ENCODE measurements around the gene PUDP. TPM values are rescaled to one million over a fixed set of nuclear protein-coding genes. Genes with fewer than 3 reads are reported as not detected.
"Not testable (repeated sequence)": the region's sequence is repeated elsewhere in the genome, so short reads cannot be mapped to it uniquely, and the experiment has no call there.

PUDP gene
- total RNA-seq, 4 donors from 2014 or later: 7.2 to 31.2 (median 22.8) TPM

DNA sequence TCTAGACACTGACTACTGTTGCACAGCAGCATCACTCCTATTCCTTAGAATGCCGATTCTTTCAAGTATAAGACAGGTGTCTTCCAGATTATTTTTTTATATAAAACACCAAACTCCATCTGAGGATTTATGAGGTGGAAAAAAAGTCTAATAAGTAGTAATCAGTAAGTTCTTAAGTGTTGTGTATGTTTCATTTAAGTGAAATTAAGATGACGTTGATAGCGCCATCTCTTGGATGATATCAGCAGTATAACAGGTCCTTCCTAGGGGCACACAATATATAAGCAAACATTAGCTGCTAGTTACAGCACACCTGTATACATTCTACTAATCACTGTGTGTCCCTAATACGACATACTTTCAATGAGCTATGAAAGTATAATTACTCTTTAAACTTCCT is 100.0 kb downstream of the PUDP start:
- Histone ChIP-seq H3K27ac (no peak overlapping the region), H3K27me3 (no peaks in the 10 kb centered on the region), H3K4me1 (peaks cover 0 to 6% of the 10 kb centered on the region in 2 donors), H3K4me3 (no peak overlapping the region), H3K36me3 (peaks cover 0 to 5% of the 10 kb centered on the region in 2 donors), H3K9me3 (no peaks in the 10 kb centered on the region)
- DNase-seq (no peak), ATAC-seq (no peak)
- intact Hi-C loops (cut with DNase I; ENCODE audit: low total_unique reads): no loop called here
- TF ChIP-seq, protein P1, sequence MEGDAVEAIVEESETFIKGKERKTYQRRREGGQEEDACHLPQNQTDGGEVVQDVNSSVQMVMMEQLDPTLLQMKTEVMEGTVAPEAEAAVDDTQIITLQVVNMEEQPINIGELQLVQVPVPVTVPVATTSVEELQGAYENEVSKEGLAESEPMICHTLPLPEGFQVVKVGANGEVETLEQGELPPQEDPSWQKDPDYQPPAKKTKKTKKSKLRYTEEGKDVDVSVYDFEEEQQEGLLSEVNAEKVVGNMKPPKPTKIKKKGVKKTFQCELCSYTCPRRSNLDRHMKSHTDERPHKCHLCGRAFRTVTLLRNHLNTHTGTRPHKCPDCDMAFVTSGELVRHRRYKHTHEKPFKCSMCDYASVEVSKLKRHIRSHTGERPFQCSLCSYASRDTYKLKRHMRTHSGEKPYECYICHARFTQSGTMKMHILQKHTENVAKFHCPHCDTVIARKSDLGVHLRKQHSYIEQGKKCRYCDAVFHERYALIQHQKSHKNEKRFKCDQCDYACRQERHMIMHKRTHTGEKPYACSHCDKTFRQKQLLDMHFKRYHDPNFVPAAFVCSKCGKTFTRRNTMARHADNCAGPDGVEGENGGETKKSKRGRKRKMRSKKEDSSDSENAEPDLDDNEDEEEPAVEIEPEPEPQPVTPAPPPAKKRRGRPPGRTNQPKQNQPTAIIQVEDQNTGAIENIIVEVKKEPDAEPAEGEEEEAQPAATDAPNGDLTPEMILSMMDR (IDR thresholded peaks at IDR 0.05 in 4 of 5, conservative IDR thresholded peaks at IDR 0.05 in 1 of 5): no peak
- no peak for TF ChIP-seq POLR2A (IDR thresholded peaks at IDR 0.05)
- in situ Hi-C loops (cut with MboI; ENCODE audit: low sequenced_read_pairs in 4 of 4): no loop called here

- no peak for ATAC-seq
Observed at GRCh38 chrX:7045238-7045955, 102.6 kb downstream of the PUDP start.

DNA sequence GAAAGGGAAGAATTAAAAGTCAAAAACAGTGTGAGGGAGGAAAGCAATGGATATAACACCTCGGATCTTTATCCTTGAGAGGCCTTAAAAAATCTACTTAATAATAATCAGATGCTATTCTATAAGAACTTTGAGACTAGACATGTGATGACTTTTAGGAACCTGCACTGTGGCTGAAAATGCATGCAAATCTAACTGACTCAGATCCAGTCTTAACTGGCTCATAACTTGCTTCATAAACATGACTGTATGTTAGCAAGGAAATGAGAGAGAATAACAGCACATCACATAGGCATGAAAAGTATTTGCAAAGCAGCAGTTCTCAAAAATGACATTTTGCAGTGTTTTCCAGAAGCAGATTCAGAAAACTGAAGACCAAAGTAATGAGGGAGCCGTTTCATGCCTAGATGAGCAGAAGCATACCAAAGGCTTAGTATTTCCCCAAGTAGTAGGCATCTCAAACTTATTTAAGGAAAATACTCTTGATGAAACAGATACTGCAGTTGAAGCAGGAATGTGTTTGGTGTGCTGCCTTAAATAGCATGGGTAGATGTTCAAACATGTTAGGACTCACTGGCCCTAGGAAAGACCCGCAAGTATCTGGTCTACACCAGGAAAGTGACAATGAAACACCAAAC is 104.0 kb downstream of the PUDP start:
- H3K4me1 ChIP-seq; H3K36me3 ChIP-seq; ATAC-seq; H3K27me3 ChIP-seq; H3K9me3 ChIP-seq; H3K4me3 ChIP-seq; intact Hi-C loops (cut with DNase I; ENCODE audit: low total_unique reads); H3K27ac ChIP-seq; in situ Hi-C loops (cut with MboI; ENCODE audit: low sequenced_read_pairs in 4 of 4); DNase-seq: not testable (repeated sequence)

More at GRCh38 chrX:7045238-7045955, 102.6 kb downstream of the PUDP start:
- Histone ChIP-seq H3K4me1 (peaks cover 0 to 6% of the 10 kb centered on the region in 2 donors), H3K27ac (no peak overlapping the region), H3K27me3 (no peaks in the 10 kb centered on the region), H3K9me3 (no peaks in the 10 kb centered on the region), H3K4me3 (no peak overlapping the region), H3K36me3 (peaks cover 0 to 5% of the 10 kb centered on the region in 2 donors)
- no peak for DNase-seq
- TF ChIP-seq POLR2A (IDR thresholded peaks at IDR 0.05): no peak
- TF ChIP-seq, protein P1 (IDR thresholded peaks at IDR 0.05 in 4 of 5, conservative IDR thresholded peaks at IDR 0.05 in 1 of 5): no peak
- intact Hi-C loops (cut with DNase I; ENCODE audit: low total_unique reads) (no loop called here), in situ Hi-C loops (cut with MboI; ENCODE audit: low sequenced_read_pairs in 4 of 4) (no loop called here)

GRCh38 chrX:7028246-7028645 is 119.7 kb downstream of the PUDP start:
- Histone ChIP-seq H3K36me3 (no peaks in the 10 kb centered on the region), H3K4me1 (no peaks in the 10 kb centered on the region), H3K27ac (no peak overlapping the region), H3K4me3 (no peak overlapping the region), H3K9me3 (no peaks in the 10 kb centered on the region), H3K27me3 (no peaks in the 10 kb centered on the region)
- in situ Hi-C loops (cut with MboI; ENCODE audit: low sequenced_read_pairs in 4 of 4): no loop called here
- ATAC-seq (no peak), DNase-seq (no peak)
- intact Hi-C loops (cut with DNase I; ENCODE audit: low total_unique reads): no loop called here
- TF ChIP-seq, protein P1 (IDR thresholded peaks at IDR 0.05 in 4 of 5, conservative IDR thresholded peaks at IDR 0.05 in 1 of 5): no peak
- TF ChIP-seq POLR2A (IDR thresholded peaks at IDR 0.05): no peak

DNA sequence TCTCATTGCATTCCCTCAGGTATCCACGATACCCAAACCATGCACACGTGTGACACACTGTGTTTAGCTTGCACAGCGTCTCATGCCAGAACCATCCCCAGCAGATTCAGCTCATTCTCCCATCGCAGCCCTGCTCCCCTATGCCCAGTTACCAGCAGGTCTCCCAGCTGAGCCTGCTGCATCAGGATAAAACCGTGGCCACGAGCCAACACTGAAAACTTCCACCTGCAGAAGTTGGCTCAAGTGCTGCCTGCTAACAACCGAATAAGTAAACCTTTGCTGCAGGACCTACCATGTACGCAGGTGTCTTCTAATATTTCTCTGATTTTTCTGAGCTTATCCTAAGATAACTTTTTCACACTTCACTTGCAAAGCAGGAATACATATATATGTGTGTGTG is 120.9 kb downstream of the PUDP start:
- Histone ChIP-seq H3K36me3 (no peaks in the 10 kb centered on the region), H3K27me3 (no peaks in the 10 kb centered on the region), H3K9me3 (no peaks in the 10 kb centered on the region), H3K4me1 (no peaks in the 10 kb centered on the region), H3K4me3 (no peak overlapping the region), H3K27ac (no peak overlapping the region)
- intact Hi-C loops (cut with DNase I; ENCODE audit: low total_unique reads) (no loop called here), in situ Hi-C loops (cut with MboI; ENCODE audit: low sequenced_read_pairs in 4 of 4) (no loop called here)
- TF ChIP-seq, protein P1 (IDR thresholded peaks at IDR 0.05 in 4 of 5, conservative IDR thresholded peaks at IDR 0.05 in 1 of 5): no peak
- no peak for TF ChIP-seq POLR2A (IDR thresholded peaks at IDR 0.05)
- DNase-seq (no peak), ATAC-seq (no peak)

DNA sequence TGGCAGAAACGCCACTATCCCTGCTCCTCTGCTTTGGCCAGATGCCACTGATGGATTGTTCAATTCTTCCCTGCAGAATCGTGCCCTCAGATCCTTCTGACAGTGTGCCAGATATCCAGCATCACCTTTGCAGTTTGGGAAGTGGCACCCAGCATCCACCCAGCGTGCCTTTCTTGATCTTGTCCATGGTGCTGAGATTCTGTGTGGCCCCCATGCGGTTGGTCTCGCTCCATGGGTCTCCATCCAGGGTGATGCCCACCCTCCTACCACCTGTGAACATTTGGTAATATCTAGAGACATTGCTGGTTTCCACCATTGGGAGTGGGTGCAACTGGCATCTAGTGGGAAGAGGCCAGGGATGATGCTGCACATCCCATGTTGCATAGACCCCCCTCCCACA is 121.6 kb downstream of the PUDP start:
- H3K27me3 ChIP-seq; H3K4me3 ChIP-seq; H3K27ac ChIP-seq; ATAC-seq; H3K4me1 ChIP-seq; H3K36me3 ChIP-seq; H3K9me3 ChIP-seq; in situ Hi-C loops (cut with MboI; ENCODE audit: low sequenced_read_pairs in 4 of 4); DNase-seq; intact Hi-C loops (cut with DNase I; ENCODE audit: low total_unique reads): not testable (repeated sequence)

Data from gastrocnemius medialis (tissue), 4 donors.